Measurements from ENCODE around the gene SOS2. TPM values are rescaled to one million over a fixed set of nuclear protein-coding genes. Genes with fewer than 3 reads are reported as not detected.

The SOS2 gene
- total RNA-seq, 1 experiment from 2014 or later: 9.9 TPM

- Histone ChIP-seq H3K9ac (ENCODE audit: low read length) (no peak overlapping the region), H3K27ac (ENCODE audit: low read length) (no peak overlapping the region), H3K4me2 (ENCODE audit: low read length) (no peak overlapping the region), H3F3A (ENCODE audit: low read length, unreplicated experiment) (no peaks in the 10 kb centered on the region), H2AFZ (ENCODE audit: low read length) (no peak overlapping the region), H3K79me2 (ENCODE audit: low read length) (no peaks in the 10 kb centered on the region), H3K9me3 (ENCODE audit: low read length) (no peaks in the 10 kb centered on the region), H3K27me3 (ENCODE audit: low read length) (no peaks in the 10 kb centered on the region), H4K20me1 (ENCODE audit: low read length) (no peaks in the 10 kb centered on the region), H3K4me3 (ENCODE audit: low read length) (no peak overlapping the region), H3K36me3 (ENCODE audit: low read depth, low read length) (no peaks in the 10 kb centered on the region), H3K4me1 (ENCODE audit: insufficient read depth, low read length) (peaks cover 15% of the 10 kb centered on the region), H3K9me2 (replicated peaks; ENCODE audit: low read length) (no peaks in the 10 kb centered on the region)
- ChIA-PET POLR2A (ENCODE audit: unreplicated experiment) (no interaction called here), CTCF (no interaction called here)
- TF ChIP-seq EZH2phosphoT487 (IDR thresholded peaks at IDR 0.05; ENCODE audit: borderline replicate concordance, low read length): no peak
- no peak for TF ChIP-seq EZH2 (IDR thresholded peaks at IDR 0.05; ENCODE audit: low read length, unreplicated experiment)
- intact Hi-C loops (cut with micrococcal nuclease): no loop called here
- DNase-seq (no peak), ATAC-seq (no peak)
- no TSS peak for BruUV-seq (replicated peaks)
These were observed 160.4 kb downstream of the SOS2 start for GRCh38 chr14:50070840-50071548.

- CTCF ChIA-PET: no interaction called here
- BruUV-seq (replicated peaks): no TSS peak
- Histone ChIP-seq H3K27ac (ENCODE audit: low read length) (no peak overlapping the region), H3F3A (ENCODE audit: low read length, unreplicated experiment) (no peaks in the 10 kb centered on the region), H3K4me3 (ENCODE audit: low read length) (no peak overlapping the region), H3K9me3 (ENCODE audit: low read length) (no peaks in the 10 kb centered on the region), H3K9me2 (replicated peaks; ENCODE audit: low read length) (no peaks in the 10 kb centered on the region), H4K20me1 (ENCODE audit: low read length) (no peaks in the 10 kb centered on the region), H2AFZ (ENCODE audit: low read length) (no peak overlapping the region), H3K4me2 (ENCODE audit: low read length) (no peak overlapping the region), H3K4me1 (ENCODE audit: insufficient read depth, low read length) (peaks cover 15% of the 10 kb centered on the region), H3K79me2 (ENCODE audit: low read length) (no peaks in the 10 kb centered on the region), H3K9ac (ENCODE audit: low read length) (no peak overlapping the region), H3K27me3 (ENCODE audit: low read length) (no peaks in the 10 kb centered on the region), H3K36me3 (ENCODE audit: low read depth, low read length) (no peaks in the 10 kb centered on the region)
- ATAC-seq (no peak), DNase-seq (no peak)
- no peak for TF ChIP-seq CTCF (conservative IDR thresholded peaks at IDR 0.05; ENCODE audit: low read depth, low read length)
- no peak for TF ChIP-seq EZH2 (IDR thresholded peaks at IDR 0.05; ENCODE audit: low read length, unreplicated experiment)
- TF ChIP-seq EZH2phosphoT487 (IDR thresholded peaks at IDR 0.05; ENCODE audit: borderline replicate concordance, low read length): no peak
- intact Hi-C loops (cut with micrococcal nuclease): no loop called here
- POLR2A ChIA-PET (ENCODE audit: unreplicated experiment): interaction anchor here (0.5 kb wide), 1 partner anchor 90 kb away, joined by 3 read pairs; no protein-coding TSS in a partner anchor
These were observed 161.1 kb downstream of the SOS2 start for GRCh38 chr14:50070230-50070629.

- no peak overlapping the region for H2AFZ ChIP-seq (ENCODE audit: low read length)
- no peak overlapping the region for H3K4me3 ChIP-seq (ENCODE audit: low read length)
- no peaks in the 10 kb centered on the region for H3K9me3 ChIP-seq (ENCODE audit: low read length)
- intact Hi-C loops (cut with micrococcal nuclease): loop anchor here (5.0 kb wide), 1 partner anchor 33 kb away; no protein-coding TSS in a partner anchor
- H3K9me2 ChIP-seq (replicated peaks; ENCODE audit: low read length): no peaks in the 10 kb centered on the region
- TF ChIP-seq CTCF (conservative IDR thresholded peaks at IDR 0.05; ENCODE audit: low read depth, low read length) (no peak), EZH2phosphoT487 (IDR thresholded peaks at IDR 0.05; ENCODE audit: borderline replicate concordance, low read length) (no peak), EZH2 (IDR thresholded peaks at IDR 0.05; ENCODE audit: low read length, unreplicated experiment) (no peak)
- peaks cover 15% of the 10 kb centered on the region for H3K4me1 ChIP-seq (ENCODE audit: insufficient read depth, low read length)
- DNase-seq (no peak), ATAC-seq (no peak)
- no peak overlapping the region for H3K4me2 ChIP-seq (ENCODE audit: low read length)
- H4K20me1 ChIP-seq (ENCODE audit: low read length): no peaks in the 10 kb centered on the region
- POLR2A ChIA-PET (ENCODE audit: unreplicated experiment): no interaction called here
- no peaks in the 10 kb centered on the region for H3K36me3 ChIP-seq (ENCODE audit: low read depth, low read length)
- CTCF ChIA-PET: no interaction called here
- H3F3A ChIP-seq (ENCODE audit: low read length, unreplicated experiment): no peaks in the 10 kb centered on the region
- no peak overlapping the region for H3K27ac ChIP-seq (ENCODE audit: low read length)
- no peaks in the 10 kb centered on the region for H3K79me2 ChIP-seq (ENCODE audit: low read length)
- no peak overlapping the region for H3K9ac ChIP-seq (ENCODE audit: low read length)
- no TSS peak for BruUV-seq (replicated peaks)
- H3K27me3 ChIP-seq (ENCODE audit: low read length): no peaks in the 10 kb centered on the region
These were observed 162.1 kb downstream of the SOS2 start for GRCh38 chr14:50069325-50069724.

All from PC-3 (cell line).